B cell (primary cell): ENCODE results near the gene MLKL.

Experiments used
- EZH2 ChIP-seq: IDR thresholded peaks from 2 replicates; pipeline ENCODE4 v1.6.1; 2012; ENCODE audit warnings: borderline replicate concordance, low read depth, mild to moderate bottlenecking, moderate library complexity, low read length; ENCODE audit not compliant: insufficient read depth, poor library complexity, severe bottlenecking
- TF ChIP-seq, protein P1 (sequence below): fragments of 200-600 bp; IDR thresholded peaks from one replicate; pipeline ENCODE4 v1.8.0; 2022; ENCODE audit warnings: antibody characterized with exemption, mild to moderate bottlenecking

GRCh38 chr16:74721716-74722115 is 21.1 kb upstream of the MLKL start:
- TF ChIP-seq, protein P1, sequence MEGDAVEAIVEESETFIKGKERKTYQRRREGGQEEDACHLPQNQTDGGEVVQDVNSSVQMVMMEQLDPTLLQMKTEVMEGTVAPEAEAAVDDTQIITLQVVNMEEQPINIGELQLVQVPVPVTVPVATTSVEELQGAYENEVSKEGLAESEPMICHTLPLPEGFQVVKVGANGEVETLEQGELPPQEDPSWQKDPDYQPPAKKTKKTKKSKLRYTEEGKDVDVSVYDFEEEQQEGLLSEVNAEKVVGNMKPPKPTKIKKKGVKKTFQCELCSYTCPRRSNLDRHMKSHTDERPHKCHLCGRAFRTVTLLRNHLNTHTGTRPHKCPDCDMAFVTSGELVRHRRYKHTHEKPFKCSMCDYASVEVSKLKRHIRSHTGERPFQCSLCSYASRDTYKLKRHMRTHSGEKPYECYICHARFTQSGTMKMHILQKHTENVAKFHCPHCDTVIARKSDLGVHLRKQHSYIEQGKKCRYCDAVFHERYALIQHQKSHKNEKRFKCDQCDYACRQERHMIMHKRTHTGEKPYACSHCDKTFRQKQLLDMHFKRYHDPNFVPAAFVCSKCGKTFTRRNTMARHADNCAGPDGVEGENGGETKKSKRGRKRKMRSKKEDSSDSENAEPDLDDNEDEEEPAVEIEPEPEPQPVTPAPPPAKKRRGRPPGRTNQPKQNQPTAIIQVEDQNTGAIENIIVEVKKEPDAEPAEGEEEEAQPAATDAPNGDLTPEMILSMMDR = no peak
- no peak for TF ChIP-seq EZH2
